OCI-LY3 (cell line): ENCODE data around the gene DIP2C.

Source experiments
- CTCF ChIP-seq: fragments of 200-600, 300-600 bp; sonication (generic); IDR thresholded peaks from 2 replicates; pipeline ENCODE4 v1.5.1; 2014; ENCODE audit warnings: antibody characterized with exemption, low read length, low read depth
- EZH2phosphoT487 ChIP-seq: fragments of 200-600 bp; shearing (Covaris generic); IDR thresholded peaks from 2 replicates; pipeline ENCODE4 v1.6.1; 2018; ENCODE audit warnings: antibody characterized with exemption, mixed run types, low read depth

- no peak for TF ChIP-seq CTCF
- no peak for TF ChIP-seq EZH2phosphoT487
These were observed 292.0 kb downstream of the DIP2C start for GRCh38 chr10:397321-398068.
